Measurements from ENCODE around the gene MORF4L1.
A peak's percentile ranks its signal among the peaks of the same experiment; 100 is the strongest.
"Not testable (repeated sequence)": the region's sequence is repeated elsewhere in the genome, so short reads cannot be mapped to it uniquely, and the experiment has no call there.

MORF4L1 gene, protein sequence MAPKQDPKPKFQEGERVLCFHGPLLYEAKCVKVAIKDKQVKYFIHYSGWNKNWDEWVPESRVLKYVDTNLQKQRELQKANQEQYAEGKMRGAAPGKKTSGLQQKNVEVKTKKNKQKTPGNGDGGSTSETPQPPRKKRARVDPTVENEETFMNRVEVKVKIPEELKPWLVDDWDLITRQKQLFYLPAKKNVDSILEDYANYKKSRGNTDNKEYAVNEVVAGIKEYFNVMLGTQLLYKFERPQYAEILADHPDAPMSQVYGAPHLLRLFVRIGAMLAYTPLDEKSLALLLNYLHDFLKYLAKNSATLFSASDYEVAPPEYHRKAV

DNA sequence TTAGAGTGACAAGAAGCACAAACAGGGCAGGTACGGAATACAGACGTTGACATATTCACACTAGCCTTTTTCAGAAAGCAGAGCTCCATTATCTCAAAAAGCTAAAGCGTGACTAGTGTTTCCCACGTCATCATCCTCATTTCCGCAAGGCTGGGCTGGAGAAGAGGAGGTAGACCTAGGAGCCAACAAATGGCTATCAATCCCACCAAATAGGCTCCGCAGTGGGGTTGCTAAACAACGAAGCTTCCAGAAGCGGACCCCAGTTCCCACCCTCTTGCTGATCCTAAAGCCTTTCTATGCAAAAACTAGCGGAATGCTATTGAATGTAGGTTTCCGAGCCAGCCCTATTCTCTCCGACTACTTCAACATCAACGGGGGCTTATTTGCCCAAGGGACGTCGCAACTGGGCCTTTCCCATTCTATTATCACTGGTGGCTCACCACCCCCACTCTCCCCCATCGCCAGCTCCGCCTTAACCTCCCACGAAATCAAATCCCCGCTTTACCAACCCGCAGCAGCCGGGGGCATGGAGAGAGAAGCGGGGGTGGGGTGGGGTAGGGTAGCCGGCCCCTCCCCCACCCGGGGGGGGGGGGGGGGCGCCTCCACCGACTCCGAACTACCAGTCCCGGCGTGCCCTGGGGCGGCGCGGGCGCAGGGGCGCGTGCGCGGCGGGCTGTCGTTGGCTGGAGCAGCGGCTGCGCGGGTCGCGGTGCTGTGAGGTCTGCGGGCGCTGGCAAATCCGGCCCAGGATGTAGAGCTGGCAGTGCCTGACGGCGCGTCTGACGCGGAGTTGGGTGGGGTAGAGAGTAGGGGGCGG is at the start of gene MORF4L1:
Gene MORF4L1 (plus strand): TSS at position 736 of the 817 bp plus-strand sequence. CDS start 128 bp downstream, outside the sequence.
- DNase-seq (ENCODE audit: low read depth in 3 of 3) = peak; percentile 88 to 93 (median 91)

DNA sequence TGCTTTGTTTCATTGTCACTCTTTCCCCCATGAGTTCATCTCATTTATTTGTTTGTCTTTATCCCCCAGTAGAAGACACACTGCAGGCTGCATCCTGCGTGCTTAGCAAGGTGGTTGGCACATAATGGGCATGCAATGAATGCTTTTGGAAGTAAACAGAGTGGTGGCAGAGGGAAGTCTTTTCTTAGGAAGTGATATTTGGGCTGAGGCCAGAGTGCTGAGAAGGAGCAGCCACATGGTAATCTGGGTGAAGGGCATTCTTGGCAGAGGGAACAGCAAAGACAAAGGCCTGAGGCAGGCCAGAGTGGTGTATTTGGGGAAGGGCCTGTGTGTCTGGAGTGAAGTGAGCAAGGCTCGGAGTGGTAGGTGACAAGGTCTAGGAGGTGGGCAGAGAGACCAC is 43.8 kb upstream of the MORF4L1 start:
- DNase-seq (ENCODE audit: low read depth in 3 of 3) = no peak

DNA sequence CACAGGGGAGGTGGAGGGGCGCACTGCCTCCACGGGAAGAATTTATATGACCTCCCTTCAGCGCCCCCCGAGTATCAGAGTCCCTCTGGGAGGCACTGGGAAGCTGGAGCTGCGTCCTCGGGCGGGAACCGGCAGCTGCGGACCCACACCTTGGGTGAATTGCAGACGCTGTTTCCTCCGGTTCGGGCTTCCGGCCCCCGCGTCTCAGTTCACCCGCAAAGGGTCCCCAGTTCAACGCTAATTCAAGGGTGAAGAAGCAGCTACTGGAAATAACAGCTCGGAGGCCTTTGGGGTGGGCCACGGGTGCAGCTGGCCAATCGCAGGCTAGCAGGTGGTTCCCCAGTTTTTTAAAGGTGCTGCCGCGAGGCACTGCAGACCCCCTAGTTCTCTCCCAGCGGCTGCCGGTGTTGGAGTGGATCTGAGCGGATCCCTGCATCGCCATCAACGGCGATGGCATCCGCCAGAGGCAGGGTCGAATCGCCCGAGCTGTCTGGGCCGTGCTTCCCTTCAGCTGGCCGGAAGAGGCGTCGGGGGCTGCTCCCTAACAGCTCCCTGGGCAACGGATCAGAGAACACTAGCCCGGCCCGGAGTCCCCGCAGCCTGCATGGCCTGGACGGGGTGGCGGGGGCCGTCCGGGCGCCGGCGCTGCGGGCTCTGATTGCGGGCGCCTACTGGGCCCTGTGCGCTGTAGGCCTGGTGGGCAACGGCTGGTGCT is 42.0 kb upstream of the MORF4L1 start:
- DNase-seq (ENCODE audit: low read depth in 3 of 3) = no peak

DNA sequence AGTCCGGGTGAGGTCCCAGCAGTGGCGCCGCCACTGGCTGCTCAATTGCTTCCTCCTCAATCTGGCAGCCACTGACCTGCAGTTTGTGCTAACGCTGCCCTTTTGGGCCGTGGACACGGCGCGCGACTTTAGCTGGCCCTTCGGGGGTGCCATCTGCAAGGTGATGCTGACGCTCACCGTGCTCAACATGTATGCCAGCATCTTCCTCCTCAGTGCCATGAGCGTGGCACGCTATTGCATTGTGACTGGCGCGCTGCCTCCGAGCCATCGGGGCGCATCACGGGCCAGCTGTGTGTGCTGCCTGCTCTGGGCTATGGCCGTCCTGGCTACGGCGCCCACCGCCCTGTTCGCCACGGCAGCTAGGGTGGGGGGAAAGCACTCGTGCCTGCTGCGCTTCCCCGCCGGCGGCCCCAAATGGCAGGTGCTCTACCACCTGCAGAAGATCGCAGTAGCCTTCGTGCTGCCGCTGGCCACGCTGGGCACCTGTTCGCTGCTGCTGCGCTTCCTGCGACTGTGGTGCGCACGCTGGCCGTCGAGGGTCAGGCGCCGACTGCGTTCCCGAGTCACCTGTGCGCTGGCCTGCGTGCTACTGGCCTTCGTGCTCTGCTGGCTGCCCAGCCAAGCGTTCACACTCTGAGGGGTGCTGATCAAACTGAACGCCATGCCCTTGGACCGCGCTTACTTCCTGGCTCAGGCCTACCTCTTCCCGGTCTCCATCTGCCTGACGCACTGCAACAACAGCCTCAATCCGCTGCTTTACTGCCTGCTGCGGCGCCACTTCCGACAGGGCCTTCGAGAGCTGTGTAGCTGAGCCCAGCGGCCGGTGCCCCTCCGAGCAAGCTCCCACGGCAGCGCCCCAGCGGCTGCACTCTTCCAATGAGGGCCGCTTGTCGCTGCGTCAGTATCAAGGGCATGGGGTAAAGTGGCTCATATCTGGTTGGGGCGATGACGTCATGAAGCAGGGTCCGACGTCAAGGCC is 41.2 kb upstream of the MORF4L1 start:
- no peak for DNase-seq (ENCODE audit: low read depth in 3 of 3)

DNA sequence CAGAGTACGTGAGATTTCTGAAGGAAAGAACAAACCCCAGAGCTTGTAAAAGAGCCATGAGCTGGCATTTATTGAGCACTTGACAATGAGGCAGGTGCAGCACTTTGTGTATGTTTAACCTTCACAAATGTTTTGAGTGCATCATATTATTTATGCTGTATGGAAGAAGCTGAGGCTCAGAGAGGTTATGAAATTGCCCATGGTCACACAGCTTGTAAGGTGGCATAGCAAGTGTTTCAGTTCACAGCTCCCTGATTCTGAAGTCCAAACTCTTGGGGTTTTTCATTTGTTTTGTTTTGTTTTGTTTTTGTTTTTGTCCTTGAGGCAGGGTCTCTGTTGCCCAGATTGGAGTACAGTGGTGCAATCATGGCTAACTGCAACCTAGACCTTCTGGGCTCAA is 36.4 kb upstream of the MORF4L1 start:
- no peak for DNase-seq (ENCODE audit: low read depth in 3 of 3)

DNA sequence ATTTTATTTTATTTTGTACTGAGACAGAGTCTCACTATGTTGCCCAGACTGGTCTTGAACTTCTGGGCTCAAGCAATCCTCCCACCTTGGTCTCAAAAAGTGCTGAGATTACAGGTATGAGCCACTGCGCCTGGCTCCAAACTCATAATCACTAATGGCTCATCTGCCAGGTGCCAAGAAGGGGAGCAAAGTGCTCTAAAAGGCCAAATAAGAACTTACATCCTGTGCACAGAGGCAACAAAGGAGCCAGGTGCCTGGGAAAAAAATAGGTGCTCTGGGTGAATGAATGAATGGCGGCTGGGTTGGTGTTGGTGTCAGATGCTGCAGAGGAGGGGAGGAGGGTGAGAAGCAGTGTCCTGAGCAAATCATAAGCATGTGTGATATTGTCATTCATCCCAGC is 35.6 kb upstream of the MORF4L1 start:
- DNase-seq (ENCODE audit: low read depth in 3 of 3) = no peak

DNA sequence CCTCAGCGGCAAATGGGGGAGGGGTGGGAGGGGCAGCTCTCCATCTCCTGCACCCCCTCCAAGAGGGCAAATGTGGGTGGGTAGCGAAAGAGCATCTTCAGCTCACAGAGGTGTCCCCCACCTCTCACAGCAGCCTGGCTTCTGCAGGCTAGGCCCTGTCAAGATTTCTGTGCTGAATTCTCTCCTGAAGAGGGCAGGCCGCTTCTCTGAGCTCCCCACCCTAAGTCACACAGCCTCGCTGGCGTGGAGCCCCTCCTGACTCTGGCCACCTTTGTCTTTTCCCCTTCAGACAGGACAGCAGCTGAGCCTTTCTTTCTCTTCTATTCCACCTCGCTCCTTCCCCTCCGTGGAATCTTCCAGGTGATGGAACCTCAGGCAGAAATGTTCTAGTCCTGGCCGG is 35.1 kb upstream of the MORF4L1 start:
- no peak for DNase-seq (ENCODE audit: low read depth in 3 of 3)

DNA sequence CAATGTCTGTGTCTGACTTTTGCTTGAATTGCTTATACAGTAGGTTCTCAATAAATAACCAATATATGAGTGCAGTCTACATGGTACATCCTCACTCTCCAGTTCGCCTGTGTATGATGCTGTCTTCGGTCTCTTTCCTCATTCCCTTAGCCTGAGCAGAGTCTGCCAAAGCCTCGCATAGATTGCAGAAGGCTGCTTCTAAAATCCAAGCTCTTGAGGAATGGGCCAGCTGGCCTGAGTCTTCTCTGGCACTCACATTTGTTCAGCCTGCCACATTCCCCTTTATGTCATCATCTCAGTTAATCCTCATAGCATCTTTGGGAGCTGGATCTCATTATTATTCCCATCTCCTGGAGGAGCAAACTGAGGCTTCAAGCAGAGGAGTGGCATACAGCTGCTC is 34.2 kb upstream of the MORF4L1 start:
- DNase-seq (ENCODE audit: low read depth in 3 of 3) = no peak

DNA sequence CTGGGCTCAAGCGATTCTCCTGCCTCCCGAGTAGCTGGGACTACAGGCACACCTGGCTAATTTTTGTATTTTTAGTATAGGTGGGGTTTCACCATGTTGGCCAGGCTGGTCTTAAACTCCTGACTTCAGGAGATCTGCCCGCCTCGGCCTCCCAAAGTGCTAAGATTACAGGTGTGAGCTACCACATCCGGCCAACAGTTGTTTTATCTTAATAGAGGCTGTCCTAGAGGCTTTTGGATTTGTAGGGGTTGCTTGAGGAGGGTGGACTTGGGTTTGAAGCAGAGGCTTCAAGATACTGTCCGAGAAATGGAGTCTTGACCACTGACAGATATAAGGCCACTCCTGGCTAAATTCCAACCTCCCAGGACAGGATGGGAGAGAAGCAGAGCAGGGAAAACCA is 33.5 kb upstream of the MORF4L1 start:
- not testable (repeated sequence) for DNase-seq (ENCODE audit: low read depth in 3 of 3)

DNA sequence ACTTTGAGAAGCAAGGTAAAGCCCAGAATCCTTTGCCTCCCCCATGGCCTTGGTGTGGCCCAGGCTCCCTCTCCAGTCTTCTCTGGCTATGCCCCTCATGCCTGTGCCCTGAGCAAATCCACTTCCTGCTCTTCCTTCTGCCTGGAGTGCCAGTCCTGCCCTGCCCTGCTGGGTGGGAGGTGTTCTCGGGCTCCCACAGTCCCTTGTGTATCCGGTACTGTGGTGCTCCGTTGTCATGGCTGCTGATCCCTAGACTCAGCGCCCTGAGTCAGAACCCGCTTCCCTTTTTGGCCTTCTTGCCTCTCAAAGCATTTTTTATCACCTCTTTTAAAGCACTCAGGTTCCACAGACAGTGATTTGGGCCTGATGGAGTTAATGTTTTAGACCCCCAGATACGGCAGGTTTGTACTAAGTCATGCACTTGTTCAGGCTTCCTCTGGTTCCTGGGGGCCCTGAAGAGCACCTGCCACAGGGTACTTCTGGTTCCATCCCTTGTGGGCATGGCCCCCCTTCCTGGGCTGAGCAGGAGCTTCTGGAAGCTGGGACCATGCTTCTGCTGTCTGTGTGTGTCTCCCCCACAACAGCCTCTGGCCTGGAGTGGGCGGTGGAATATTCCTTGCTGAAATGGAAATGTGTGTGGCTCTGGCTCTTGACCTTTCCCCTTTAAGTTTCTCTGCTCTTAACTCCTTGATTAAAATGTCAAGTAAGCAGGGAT is 31.9 kb upstream of the MORF4L1 start:
- no peak for DNase-seq (ENCODE audit: low read depth in 3 of 3)

DNA sequence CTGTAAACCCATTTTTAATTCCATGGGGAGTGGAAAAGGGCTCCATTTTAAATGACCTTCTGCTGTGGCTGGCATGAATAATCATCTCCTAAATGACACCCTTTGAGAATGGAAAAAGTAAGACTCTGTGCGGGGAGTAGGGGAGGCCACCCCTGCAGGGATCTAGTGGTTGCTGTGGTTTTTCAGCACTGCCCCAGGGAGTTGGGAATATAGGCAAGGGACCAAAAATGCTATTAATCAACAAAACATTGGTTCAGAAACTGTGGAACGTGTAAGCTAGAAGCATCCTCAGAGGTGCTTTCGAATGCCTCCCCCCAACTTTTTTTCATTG is 31.3 kb upstream of the MORF4L1 start:
- no peak for DNase-seq (ENCODE audit: low read depth in 3 of 3)

DNA sequence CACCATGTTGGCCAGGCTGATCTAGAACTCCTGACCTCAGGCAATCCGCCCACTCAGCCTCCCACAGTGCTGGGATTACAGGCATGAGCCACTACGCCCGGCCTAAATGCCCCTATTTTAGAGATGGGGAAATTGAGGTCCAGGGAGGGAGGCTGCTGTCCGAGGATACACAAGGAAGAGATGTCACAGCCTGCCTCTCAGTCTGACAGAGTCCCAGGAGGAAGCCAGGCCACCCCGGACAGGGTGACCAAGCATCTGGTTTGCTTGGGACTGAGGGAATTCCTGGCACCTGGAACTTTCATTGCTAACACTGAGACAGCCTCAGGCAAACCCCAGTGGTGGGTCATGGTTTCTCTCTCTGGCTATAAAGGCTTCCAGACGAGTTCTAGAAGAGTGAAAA is 30.8 kb upstream of the MORF4L1 start:
- no peak for DNase-seq (ENCODE audit: low read depth in 3 of 3)

DNA sequence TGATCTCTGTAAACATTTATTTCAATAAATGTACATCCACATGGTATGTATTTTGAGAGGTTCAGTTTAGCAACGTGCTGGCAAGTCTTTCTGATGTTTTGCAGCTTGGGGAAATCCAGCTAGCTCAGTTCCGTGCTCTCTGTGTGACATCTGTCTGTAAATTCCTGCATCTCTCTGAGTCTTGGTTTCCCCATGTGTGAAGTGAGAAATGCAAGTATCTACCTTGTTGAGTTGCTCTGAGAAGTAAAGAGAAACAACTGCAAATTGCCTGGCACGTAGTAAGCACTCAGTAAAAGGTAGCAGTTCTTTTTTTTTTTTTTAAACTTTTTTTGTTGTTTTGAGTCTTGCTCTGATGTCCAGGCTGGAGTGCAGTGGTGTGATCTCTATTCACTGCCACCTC is 30.2 kb upstream of the MORF4L1 start:
- DNase-seq (ENCODE audit: low read depth in 3 of 3) = no peak

DNA sequence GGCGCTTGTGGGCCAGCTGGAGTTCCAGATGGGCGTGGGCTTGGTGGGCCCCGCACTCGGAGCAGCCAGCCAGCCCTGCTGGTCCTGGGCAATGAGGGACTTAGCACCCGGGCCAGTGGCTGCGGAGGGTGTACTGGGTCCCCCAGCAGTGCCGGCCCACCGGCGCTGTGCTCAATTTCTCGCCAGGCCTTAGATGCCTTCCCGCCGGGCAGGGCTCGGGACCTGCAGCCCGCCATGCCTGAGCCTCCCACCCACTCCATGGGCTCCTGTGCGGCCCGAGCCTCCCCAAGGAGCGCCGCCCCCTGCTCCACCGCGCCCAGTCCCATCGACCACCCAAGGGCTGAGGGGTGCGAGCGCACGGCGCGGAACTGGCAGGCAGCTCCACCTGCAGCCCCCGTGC is 25.8 kb upstream of the MORF4L1 start:
- not testable (repeated sequence) for DNase-seq (ENCODE audit: low read depth in 3 of 3)

DNA sequence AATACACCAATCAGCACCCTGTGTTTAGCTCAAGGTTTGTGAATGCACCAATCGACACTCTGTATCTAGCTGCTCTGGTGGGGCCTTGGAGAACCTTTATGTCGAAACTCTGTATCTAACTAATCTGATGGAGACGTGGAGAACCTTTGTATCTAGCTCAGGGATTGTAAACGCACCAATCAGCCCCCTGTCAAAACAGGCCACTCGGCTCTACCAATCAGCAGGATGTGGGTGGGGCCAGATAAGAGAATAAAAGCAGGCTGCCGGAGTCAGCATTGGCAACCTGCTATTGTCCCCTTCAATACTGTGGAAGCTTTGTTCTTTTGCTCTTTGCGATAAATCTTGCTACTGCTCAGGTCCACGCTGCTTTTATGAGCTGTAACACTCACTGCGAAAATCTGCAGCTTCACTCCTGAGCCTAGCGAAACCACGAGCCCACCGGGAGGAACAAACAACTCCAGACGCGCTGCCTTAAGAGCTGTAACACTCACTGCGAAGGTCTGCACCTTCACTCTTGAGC is 25.2 kb upstream of the MORF4L1 start:
- DNase-seq (ENCODE audit: low read depth in 3 of 3) = not testable (repeated sequence)

DNA sequence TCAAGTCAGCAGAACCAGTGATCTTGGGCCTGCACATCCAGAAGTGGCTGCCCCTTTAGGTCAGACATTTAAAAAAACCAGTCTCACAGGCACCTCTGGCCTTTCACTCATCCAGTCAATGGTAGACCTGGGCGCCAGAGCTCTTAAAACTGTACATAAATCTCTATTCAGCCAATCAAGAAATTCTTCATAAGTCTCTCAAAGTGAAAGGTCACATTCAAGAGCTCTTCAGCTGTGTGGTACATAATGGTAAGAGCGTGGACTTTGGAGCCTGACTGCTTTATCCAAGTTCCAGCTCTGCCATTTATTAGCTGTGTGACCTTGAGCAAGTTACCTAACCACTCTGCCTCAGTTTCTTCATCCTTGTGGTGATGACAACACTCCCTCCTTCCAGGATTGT is 22.3 kb upstream of the MORF4L1 start:
- no peak for DNase-seq (ENCODE audit: low read depth in 3 of 3)

DNA sequence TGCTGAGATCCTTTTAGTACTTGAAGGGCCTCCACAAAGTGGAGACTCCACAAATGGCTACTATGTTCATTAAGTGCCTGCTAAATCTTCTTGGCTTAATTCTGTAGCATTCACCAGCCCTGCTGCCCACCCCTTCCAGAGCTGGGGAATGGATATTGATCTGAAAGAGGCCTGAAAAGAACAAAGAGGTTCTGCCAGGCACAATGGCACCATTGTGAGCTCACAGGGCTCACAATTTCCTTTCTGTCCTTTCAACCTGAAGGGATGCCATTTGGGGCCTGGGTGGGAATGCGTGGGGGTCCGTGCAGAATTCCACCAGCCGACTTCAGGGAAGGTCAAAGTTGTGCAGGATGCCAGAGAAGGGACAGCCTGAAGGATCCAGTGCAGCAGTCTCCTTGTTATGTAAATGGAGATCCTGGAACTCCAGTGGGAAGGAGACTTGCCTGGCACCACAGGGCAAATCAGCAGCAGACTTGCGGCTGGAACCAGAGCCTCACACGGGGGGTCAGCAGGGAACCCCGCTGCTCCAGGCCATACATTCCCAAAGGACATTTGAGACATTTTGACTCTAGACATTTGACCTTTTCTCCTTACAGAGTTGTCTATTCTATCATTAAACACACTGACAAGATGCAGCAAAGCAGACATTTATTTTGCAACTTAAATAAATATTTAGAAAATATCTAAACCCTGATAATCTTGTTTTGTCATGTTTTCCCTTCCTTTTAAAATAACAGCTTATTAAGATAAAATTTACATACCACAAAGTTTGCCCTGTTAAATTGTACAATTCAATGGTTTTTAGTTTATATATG is 21.5 kb upstream of the MORF4L1 start:
- DNase-seq (ENCODE audit: low read depth in 3 of 3) = no peak

DNA sequence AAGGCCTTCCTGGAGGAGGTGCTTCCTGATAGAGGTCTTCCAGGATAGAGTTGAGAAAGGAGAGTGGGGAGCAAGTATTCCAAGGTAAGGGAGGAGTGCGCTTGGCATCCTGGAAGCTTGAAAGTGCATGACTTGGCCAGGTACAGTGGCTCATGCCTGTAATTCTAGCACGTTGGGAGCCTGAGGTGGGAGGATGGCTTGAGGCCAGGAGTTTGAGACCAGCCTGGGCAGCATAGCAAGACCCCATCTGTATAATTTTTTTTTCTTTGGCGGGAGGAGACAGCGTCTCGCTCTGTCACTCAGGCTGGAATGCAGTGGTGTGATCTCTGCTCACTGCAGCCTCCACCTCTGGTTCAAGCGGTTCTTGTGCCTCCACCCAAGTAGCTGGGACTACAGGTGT is 19.2 kb upstream of the MORF4L1 start:
- no peak for DNase-seq (ENCODE audit: low read depth in 3 of 3)

DNA sequence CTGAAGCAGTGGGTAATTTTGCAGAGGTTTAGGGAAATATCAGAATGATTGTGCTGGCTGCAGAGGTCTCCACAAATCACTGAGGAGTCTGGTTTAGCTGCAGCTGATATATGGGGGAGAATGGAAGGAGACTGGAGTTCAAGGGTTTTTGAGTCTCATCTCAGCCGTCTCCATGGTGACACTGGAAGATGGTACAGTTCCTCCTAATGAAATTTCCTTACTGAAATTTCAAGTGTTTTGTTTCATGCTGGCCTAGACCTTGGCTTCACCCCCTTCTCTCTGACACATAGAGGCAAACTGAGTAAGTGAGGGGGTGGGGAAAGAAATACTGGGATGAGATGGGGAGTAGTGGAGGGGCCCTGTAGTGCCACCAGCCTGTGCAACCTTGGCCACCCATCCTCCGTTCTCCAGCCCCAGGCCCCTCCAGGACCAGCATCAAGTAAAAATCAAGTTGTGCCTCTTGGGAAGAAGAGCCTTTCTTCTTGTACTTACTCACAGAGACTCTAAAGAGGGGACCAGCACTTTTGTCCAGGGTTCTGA is 17.8 kb upstream of the MORF4L1 start:
- no peak for DNase-seq (ENCODE audit: low read depth in 3 of 3)
